Measurements from ENCODE around the gene EXT2.

DNA sequence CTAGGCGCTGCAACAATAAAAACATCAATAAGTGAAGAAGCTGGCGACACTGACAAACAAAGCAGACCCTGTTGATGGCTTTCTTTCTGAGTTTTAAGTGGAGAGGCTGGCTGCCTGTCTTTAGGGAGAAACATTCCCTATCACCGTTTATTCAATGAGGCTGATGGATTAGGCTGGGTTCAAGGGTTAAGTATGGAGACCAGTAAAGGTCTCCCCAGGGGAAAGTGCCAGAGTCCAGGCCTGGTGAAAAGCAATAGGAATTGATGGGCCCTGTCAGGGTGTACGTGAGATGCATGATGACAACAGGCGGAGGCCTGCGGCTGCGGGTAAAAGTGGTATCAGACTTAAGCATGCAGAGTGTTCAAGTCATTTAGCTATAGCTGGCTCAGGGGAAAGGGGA is 111.8 kb downstream of the EXT2 start:
- TF ChIP-seq GABPA (IDR thresholded peaks at IDR 0.05; ENCODE audit: low read depth), result no peak
- TF ChIP-seq, protein P1, sequence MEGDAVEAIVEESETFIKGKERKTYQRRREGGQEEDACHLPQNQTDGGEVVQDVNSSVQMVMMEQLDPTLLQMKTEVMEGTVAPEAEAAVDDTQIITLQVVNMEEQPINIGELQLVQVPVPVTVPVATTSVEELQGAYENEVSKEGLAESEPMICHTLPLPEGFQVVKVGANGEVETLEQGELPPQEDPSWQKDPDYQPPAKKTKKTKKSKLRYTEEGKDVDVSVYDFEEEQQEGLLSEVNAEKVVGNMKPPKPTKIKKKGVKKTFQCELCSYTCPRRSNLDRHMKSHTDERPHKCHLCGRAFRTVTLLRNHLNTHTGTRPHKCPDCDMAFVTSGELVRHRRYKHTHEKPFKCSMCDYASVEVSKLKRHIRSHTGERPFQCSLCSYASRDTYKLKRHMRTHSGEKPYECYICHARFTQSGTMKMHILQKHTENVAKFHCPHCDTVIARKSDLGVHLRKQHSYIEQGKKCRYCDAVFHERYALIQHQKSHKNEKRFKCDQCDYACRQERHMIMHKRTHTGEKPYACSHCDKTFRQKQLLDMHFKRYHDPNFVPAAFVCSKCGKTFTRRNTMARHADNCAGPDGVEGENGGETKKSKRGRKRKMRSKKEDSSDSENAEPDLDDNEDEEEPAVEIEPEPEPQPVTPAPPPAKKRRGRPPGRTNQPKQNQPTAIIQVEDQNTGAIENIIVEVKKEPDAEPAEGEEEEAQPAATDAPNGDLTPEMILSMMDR (IDR thresholded peaks at IDR 0.05; ENCODE audit: insufficient read depth, low read length), result no peak
- no peak for TF ChIP-seq POLR2AphosphoS5 (IDR thresholded peaks at IDR 0.05; ENCODE audit: low read depth)

All from HL-60 (cell line).